Neural cell (in vitro differentiated cells): ENCODE measurements around the gene SMOC1.

ENCODE experiments used
- CTCF ChIP-seq: fragments of 450-650 bp; IDR thresholded peaks from 2 replicates; pipeline ENCODE4 v1.5.1; 2014; ENCODE audit warnings: antibody characterized with exemption, mild to moderate bottlenecking, moderate library complexity; ENCODE audit not compliant: poor library complexity, severe bottlenecking
- EP300 ChIP-seq: fragments of 450-650 bp; conservative IDR thresholded peaks from 2 replicates; pipeline ENCODE4 v1.6.1; 2014; ENCODE audit warnings: antibody characterized with exemption, mild to moderate bottlenecking, moderate library complexity; ENCODE audit not compliant: poor library complexity, severe bottlenecking
- EZH2 ChIP-seq: fragments of 200-600, 300-800 bp; shearing (Covaris generic), sonication (generic); IDR thresholded peaks from 2 replicates; pipeline ENCODE4 v1.6.1; 2014; ENCODE audit warnings: antibody characterized with exemption, low read length, borderline replicate concordance, mild to moderate bottlenecking; ENCODE audit not compliant: insufficient read depth, poor library complexity, severe bottlenecking
- MXI1 ChIP-seq: fragments of 450-650 bp; conservative IDR thresholded peaks from 2 replicates; pipeline ENCODE4 v1.6.1; 2014; ENCODE audit warnings: antibody characterized with exemption, mild to moderate bottlenecking; ENCODE audit not compliant: poor library complexity, severe bottlenecking
- POLR2AphosphoS5 ChIP-seq: IDR thresholded peaks from 2 replicates; pipeline ENCODE4 v1.6.1; 2012
- RAD21 ChIP-seq: fragments of 450-650 bp; conservative IDR thresholded peaks from 2 replicates; pipeline ENCODE4 v1.6.1; 2014; ENCODE audit warnings: antibody characterized with exemption, mild to moderate bottlenecking, moderate library complexity
- REST ChIP-seq: IDR thresholded peaks from 2 replicates; pipeline ENCODE4 v1.6.1; 2012; ENCODE audit warnings: borderline replicate concordance
- SMC3 ChIP-seq: fragments of 450-650 bp; conservative IDR thresholded peaks from 2 replicates; pipeline ENCODE4 v1.6.1; 2014; ENCODE audit warnings: antibody characterized with exemption, mild to moderate bottlenecking, moderate library complexity; ENCODE audit not compliant: poor library complexity
- TAF1 ChIP-seq: IDR thresholded peaks from 2 replicates; pipeline ENCODE4 v1.6.1; 2012; ENCODE audit warnings: low read depth

- TF ChIP-seq CTCF (peak; percentile 70), POLR2AphosphoS5 (no peak), EP300 (no peak), EZH2 (no peak), REST (no peak), RAD21 (peak; percentile 82), TAF1 (no peak), SMC3 (peak; percentile 77), MXI1 (peak; percentile 28)
Observed at GRCh38 chr14:70045844-70046535, 166.8 kb downstream of the SMOC1 start.
